ENCODE data around the gene MXD3. TPM values are rescaled to one million over a fixed set of nuclear protein-coding genes. Genes with fewer than 3 reads are reported as not detected.

Gene MXD3
- total RNA-seq, 4 donors from 2014 or later: 4.9 to 19.8 (median 13.2) TPM

DNA sequence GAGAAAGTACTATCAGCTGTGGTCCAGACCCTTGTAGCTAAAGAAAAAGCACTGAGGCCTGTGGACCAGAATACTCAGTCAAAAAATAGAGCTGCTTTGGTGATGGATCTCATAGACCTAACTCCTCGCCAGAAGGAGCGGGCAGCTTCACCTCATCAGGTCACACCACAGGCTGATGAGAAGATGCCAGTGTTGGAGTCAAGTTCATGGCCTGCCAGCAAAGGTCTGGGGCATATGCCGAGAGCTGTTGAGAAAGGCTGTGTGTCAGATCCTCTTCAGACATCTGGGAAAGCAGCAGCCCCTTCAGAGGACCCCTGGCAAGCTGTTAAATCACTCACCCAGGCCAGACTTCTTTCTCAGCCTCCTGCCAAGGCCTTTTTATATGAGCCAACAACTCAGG, 17.1 kb downstream of the MXD3 start:
- intact Hi-C loops (cut with DNase I; ENCODE audit: low total_unique reads): no loop called here
- H3K4me3 ChIP-seq (ENCODE audit: low read depth, poor library complexity, severe bottlenecking): no peak overlapping the region
- 85 to 89% methylated on average over 3 of the region's 3 CpGs for WGBS, 2 donors
- peak in 1 of 2 donors; percentile 58 for DNase-seq (ENCODE audit: low spot score in 2 of 2)
- TF ChIP-seq, protein P1, sequence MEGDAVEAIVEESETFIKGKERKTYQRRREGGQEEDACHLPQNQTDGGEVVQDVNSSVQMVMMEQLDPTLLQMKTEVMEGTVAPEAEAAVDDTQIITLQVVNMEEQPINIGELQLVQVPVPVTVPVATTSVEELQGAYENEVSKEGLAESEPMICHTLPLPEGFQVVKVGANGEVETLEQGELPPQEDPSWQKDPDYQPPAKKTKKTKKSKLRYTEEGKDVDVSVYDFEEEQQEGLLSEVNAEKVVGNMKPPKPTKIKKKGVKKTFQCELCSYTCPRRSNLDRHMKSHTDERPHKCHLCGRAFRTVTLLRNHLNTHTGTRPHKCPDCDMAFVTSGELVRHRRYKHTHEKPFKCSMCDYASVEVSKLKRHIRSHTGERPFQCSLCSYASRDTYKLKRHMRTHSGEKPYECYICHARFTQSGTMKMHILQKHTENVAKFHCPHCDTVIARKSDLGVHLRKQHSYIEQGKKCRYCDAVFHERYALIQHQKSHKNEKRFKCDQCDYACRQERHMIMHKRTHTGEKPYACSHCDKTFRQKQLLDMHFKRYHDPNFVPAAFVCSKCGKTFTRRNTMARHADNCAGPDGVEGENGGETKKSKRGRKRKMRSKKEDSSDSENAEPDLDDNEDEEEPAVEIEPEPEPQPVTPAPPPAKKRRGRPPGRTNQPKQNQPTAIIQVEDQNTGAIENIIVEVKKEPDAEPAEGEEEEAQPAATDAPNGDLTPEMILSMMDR (IDR thresholded peaks at IDR 0.05): no peak
- TF ChIP-seq POLR2A (IDR thresholded peaks at IDR 0.05): no peak

DNA sequence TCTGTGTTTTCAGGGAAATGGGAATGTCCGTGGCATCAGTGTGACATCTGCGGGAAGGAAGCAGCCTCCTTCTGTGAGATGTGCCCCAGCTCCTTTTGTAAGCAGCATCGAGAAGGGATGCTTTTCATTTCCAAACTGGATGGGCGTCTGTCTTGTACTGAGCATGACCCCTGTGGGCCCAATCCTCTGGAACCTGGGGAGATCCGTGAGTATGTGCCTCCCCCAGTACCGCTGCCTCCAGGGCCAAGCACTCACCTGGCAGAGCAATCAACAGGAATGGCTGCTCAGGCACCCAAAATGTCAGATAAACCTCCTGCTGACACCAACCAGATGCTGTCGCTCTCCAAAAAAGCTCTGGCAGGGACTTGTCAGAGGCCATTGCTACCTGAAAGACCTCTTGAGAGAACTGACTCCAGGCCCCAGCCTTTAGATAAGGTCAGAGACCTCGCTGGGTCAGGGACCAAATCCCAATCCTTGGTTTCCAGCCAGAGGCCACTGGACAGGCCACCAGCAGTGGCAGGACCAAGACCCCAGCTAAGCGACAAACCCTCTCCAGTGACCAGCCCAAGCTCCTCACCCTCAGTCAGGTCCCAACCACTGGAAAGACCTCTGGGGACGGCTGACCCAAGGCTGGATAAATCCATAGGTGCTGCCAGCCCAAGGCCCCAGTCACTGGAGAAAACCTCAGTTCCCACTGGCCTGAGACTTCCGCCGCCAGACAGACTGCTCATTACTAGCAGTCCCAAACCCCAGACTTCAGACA, 17.7 kb downstream of the MXD3 start:
- intact Hi-C loops (cut with DNase I; ENCODE audit: low total_unique reads): no loop called here
- 92 to 94% methylated on average over 9 to 12 of the region's 12 CpGs for WGBS, 2 donors
- DNase-seq (ENCODE audit: low spot score in 2 of 2): peak in 1 of 2 donors; percentile 83
- no peak for TF ChIP-seq POLR2A (IDR thresholded peaks at IDR 0.05)
- TF ChIP-seq, protein P1 (IDR thresholded peaks at IDR 0.05): no peak
- H3K4me3 ChIP-seq (ENCODE audit: low read depth, poor library complexity, severe bottlenecking): no peak overlapping the region

DNA sequence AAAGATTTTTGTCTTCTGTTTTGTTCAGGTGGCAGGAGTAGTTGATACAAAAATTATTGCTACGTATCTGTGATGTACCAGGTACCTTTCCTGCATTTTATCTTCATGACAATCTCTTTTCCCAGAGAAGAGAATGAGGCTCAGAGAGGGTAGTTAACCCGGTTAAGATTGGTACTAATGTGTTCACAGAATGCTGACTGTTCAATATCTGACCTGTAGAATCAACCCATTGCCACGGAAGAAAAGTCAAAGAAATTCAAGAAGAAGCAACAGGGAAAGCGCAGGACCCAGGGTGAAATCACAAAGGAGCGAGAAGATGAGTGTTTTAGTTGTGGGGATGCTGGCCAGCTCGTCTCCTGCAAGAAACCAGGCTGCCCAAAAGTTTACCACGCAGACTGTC, 20.0 kb downstream of the MXD3 start:
- H3K4me3 ChIP-seq (ENCODE audit: low read depth, poor library complexity, severe bottlenecking): no peak overlapping the region
- DNase-seq (ENCODE audit: low spot score in 2 of 2): peak in 1 of 2 donors; percentile 57
- 94% methylated on average over 7 of the region's 7 CpGs for WGBS, 2 donors
- no peak for TF ChIP-seq POLR2A (IDR thresholded peaks at IDR 0.05)
- TF ChIP-seq, protein P1 (IDR thresholded peaks at IDR 0.05): no peak
- intact Hi-C loops (cut with DNase I; ENCODE audit: low total_unique reads): no loop called here

DNA sequence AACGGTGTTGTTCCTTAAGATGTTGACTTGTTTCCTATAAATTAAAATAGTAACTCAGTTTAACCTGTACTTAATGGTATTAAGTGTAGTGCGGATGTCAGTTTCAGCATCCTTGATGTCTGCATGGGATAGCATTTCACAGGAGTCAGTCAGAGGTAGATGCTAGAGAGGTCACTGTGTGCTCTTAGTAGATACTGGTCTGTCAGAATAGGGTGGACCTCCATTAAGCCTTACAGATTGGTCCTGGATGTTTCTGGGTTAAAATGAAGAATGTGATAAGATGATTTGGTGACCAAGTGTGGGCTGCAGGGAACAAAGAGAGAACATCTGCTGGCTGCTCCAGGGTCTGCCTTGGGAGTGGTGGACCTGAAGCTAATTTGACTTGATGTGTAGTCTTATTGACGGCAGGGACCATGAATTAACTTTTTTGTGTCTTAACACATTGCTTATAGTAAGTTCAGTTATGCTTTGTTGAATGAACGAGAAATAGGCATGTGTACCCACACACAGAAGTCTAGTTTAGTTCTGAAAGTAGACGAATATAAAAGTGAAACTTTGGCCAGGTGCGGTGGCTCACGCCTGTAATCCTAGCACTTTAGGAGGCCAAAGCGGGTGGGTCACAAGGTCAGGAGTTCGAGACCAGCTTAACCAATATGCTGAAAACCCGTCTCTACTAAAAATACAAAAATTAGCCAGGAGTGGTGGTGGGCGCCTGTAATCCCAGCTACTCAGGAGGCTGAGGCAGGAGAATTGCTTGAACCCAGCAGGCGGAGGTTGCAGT, 20.7 kb downstream of the MXD3 start:
- TF ChIP-seq, protein P1 (IDR thresholded peaks at IDR 0.05): no peak
- no peak for TF ChIP-seq POLR2A (IDR thresholded peaks at IDR 0.05)
- no peak for DNase-seq (ENCODE audit: low spot score in 2 of 2)
- WGBS, 2 donors: 93 to 94% methylated on average over 12 of the region's 12 CpGs
- H3K4me3 ChIP-seq (ENCODE audit: low read depth, poor library complexity, severe bottlenecking): no peak overlapping the region
- intact Hi-C loops (cut with DNase I; ENCODE audit: low total_unique reads): no loop called here

DNA sequence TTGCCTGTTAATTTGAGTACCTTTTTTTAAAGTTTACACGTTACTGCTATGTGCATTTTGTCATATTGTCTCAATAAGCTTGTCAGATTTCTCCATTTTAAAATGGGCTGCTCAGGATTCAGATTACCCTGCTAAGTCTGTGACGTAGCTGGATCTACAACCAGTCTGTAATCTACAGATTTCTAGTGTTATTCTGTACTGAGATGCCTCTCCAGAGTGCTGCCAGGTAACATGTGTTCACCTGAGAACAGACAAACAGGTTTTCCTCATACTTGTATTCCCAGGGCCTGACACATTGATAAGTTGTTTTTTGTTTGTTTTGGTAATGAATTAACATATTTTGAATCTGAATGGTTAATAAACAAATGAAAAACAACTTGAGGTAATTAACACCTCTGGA, 23.5 kb downstream of the MXD3 start:
- no peak for DNase-seq (ENCODE audit: low spot score in 2 of 2)
- WGBS, 2 donors: 78 to 92% methylated on average over 2 of the region's 2 CpGs
- intact Hi-C loops (cut with DNase I; ENCODE audit: low total_unique reads): no loop called here
- TF ChIP-seq POLR2A (IDR thresholded peaks at IDR 0.05): no peak
- TF ChIP-seq, protein P1 (IDR thresholded peaks at IDR 0.05): no peak
- H3K4me3 ChIP-seq (ENCODE audit: low read depth, poor library complexity, severe bottlenecking): no peak overlapping the region
